HG03064 (cell line): ENCODE data around the gene P4HB.

ENCODE experiments used
- ATAC-seq: cut with Tn5 transposase; IDR thresholded peaks from one replicate; pipeline ENCODE4 v1.9.1; 2021; ENCODE audit warnings: low read depth; ENCODE audit not compliant: unreplicated experiment

P4HB gene

DNA sequence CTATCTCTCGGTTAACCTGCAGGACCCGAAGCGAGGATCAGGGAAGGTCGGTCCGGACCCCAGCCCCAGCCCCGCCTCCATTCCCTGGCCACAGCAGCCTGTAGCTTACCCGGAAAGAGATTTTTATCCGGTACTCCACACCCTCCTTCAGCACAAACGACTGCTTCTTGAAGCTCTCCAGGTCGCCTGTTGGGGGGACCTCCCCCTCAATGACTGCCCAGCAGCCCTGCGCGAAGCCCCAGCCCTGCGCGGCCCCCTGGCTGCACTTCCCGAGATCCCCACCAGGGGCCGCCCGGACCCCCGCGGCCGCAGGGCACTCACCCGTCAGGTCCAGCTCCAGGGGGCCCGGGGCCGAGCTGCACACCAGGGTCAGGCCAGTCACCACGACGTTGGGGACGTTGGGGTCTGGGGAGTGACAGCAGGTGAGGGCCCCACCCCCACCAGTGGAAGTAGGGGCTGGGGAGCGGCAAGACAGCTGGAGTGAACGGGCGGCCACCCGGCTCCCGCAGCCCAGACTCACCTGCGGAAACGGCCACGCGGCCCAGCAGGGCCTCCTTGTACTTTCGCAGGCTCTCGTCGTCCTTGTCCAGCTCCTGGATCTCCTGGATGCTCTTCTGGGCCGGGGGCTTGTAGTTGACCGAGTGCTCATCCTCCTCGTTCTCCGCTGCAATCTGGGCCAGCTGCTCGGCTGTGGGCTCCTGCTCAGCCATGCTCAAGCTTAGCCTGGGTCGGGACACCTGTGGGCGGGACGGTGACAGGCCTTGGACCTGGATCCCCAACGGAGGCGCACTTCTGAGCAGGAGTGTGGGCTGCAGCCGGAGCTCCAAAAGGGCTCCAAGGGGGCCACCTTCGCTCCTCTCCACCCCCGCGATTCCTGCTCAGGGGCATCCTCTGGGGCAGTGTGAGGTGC is 9.1 kb upstream of the P4HB start:
- ATAC-seq = no peak

DNA sequence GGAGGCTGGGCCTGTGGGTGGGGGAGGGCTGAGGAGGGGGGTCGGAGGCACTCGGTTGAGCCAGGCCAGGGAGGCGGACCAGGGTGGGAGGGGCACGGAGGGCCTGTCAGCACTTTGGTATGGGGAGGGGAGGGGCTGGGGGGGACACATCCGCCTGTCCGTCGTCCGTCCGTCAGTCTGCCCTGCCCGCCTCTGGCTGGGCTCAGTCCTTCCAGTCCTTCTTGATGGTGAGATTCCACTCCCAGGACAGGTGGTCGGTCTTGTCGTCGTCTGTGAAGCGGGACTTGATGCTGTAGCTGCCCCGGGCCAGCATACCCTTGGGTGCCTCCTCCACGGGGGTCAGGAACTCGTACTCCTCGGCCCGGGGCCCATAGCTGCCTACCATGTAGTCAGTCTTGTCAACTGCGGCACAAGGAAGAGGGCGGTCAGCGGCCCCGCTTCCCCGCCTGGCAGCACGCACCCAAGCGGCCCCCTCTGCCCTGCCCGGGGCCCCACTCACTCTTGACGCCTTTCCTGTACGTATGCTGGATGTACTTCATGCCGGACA is 8.4 kb upstream of the P4HB start:
- no peak for ATAC-seq

- ATAC-seq = no peak
These were observed 7.8 kb upstream of the P4HB start for GRCh38 chr17:81867991-81868673.

GRCh38 chr17:81867170-81867990 is 7.0 kb upstream of the P4HB start:
- no peak for ATAC-seq

DNA sequence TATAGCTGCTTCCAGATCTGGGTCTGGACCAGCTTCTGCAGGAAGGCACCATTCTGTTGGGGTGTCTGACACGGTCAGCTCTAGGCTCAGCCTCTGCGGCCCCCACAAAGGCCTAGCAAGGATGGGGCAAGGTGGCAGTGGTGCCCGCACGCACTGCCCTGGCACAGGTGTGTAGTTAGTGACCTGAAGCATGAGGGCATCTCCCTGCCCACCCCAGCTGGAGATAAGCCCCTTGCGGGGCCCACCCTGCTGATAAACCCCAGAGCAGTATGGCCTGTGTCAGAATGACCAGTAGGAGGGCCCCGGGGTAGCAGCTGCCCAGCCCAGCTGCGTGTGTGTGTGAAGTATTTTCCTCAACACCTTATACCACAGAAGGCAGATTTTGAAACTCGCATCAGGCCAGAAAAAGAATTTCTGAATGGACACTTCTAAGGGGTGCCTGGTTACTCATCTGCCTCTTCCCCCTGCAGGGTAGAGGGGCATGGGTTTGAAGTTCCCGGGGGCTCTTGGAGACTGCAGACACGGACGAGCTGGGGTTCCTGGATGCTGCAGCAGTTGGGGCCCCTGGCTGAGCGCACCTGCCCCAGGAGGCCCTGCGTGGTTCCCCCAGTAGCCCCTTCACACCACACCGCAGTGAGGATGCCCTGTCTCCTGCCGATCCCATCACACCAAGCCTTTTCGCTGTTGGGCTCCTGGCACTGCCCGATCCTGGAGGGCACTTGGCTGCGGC is 6.3 kb upstream of the P4HB start:
- no peak for ATAC-seq

GRCh38 chr17:81865733-81866439 is 5.6 kb upstream of the P4HB start:
- no peak for ATAC-seq

GRCh38 chr17:81865358-81865732 is 5.0 kb upstream of the P4HB start:
- no peak for ATAC-seq

DNA sequence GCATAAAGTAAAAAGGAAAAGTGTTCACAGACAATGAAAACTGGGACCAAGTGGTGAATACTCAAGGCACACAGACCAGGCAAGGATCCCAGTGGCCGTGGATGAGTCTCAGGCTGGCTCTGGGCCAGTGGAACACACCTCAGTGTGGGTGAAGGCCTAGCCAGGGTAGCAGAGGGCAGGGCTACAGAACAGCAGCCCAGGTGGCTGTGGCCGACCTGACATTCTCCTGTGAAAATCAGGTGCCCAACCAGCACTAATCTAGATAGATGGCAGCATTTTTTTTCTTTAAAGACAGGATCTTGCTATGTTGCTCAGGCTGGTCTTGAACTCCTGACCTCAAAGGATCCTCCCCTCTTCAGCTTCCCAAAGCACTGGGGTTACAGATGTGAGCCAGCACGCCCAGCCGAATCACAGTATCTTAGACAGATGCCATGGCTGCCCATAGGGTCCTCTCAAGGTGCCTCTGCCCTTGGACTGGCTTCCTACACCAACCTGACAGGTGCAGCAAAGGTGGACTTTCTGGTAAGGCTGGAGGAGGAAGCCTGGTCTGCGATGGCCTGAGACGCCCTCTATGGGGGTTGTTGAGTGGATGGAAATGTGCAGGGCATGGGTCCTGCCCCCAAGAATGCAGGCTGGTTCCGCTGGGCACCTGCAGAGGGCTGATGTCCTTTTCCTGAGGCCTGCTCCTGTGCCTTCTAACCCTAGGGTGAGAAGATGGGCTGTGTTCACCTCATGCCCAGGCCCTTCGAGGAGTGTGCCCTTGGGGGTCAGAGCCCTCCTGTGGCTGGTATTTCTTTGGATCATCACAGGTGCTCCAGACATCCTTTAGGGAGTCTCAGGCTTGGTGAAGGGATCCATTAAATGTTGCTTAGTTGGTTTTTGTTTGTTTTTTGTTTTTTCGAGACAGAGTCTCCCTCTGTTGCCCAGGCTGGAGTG is 3.8 kb upstream of the P4HB start:
- ATAC-seq = no peak

GRCh38 chr17:81863123-81863675 is 2.9 kb upstream of the P4HB start:
- ATAC-seq = no peak

DNA sequence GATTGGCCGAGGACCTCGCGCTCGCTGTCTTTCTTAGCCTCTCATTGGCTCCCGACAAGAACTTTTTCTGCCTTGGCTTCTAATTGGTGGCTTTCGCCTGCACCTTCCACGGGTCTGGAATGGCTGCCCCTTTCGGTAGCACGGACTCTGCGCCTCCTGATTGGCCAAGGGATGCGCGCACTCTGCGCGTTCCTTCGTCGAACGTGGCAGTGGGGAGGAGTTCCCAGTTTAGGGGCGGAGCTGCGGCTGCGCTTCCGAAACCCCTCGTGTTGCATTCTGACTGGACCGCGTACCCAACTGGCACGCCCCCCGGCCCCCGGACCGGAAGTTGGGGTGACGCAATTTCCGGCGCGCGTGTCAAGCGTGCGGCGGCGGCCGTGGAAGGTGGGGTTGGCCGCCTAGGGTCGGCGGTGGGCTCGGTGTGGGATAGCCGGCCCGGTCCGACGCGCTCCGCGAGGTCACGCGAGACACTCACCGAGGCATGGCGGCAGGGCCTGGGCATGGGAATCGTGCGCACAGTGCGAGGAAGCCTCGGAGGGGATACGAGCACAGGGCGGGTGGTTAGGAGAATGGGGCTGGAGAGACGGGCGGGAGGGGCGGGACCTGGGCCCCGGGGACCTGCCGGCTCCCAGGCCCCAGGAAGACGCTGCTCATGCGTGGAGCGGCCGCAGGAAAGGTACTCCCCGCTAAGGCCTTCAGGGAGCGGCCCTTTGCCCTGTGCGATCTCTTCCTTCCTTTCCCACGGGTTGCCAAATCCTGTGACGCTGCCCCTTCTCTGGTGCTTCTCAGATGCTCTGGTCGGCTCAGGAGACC is 627 bp upstream of the P4HB start:
- ATAC-seq = peak; percentile 67

DNA sequence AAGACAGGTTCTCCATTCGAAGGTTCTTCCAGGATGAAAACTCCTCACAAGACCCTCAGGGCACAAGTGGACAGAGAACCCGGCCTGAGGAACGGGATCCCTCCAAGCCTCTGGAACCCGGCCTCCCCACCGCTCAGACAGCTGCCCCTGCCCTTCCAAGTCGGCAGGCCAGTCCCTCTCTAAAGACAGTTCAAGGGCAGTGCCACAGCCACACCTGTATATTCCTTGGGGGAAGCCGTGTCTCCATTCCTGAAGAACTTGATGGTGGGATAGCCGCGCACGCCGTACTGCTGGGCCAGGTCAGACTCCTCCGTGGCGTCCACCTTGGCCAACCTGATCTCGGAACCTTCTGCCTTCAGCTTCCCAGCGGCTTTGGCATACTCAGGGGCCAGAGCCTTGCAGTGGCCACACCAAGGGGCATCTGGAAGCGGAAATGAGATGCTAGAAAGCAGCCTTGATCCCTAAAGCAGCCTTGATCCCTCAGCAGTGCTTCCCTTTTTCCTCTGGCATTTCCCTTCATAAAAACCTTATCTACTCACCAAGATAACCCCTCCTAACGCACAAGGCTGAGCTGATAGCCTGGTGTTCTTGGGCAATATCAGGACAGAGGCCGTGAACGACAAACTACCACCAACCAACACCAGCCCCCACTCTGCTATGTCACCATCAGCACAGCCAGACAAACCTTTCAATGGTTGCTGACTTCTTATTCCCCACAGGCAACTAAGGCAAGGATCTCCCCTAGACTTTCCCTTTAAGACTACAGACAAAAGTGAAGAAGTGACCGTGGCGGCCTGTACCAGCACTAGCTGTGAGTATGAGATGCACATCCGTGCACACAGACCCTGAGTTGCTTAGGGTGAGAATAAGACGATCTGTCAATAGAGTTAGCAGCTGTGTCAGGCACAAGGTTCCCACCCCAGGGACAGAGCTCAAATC is 1.1 kb downstream of the P4HB start:
- no peak for ATAC-seq

- no peak for ATAC-seq
These were observed 2.0 kb downstream of the P4HB start for GRCh38 chr17:81858170-81858966.

DNA sequence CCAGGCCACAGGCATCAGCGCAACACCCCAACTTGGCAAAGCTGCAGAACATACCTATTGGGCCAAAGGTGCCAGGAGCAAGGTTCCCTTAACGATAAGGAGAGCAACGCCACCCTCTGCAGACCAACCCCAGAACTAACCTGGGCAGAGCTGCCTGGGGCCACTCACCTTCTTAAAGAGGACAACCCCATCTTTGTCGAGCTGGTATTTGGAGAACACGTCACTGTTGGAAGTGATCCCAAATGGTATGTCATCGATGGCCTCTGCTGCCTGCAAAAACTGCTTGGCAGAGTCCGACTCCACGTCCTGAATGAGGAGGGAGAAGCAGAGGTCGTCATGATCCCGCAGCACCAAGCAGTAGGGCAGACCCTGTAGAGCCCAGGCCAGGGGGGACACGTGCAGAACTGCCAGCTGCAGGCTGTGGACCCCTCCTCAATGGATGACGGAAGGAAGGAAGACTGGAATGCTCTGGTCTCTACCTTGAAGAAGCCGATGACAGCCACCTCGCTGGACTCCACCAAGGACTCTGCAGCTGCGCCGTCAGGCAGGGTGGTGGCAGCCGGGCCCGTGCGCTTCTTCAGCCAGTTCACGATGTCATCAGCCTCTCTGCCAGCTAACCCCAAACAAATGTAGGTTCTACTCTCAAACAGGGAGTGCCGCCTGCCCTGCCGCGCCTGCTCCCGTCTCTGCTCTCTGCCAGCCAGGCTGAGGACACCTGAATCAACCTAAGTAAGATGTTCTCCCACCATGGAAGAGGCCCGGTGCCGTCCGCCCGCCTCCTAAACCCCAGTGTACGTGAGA is 5.2 kb downstream of the P4HB start:
- ATAC-seq = no peak

DNA sequence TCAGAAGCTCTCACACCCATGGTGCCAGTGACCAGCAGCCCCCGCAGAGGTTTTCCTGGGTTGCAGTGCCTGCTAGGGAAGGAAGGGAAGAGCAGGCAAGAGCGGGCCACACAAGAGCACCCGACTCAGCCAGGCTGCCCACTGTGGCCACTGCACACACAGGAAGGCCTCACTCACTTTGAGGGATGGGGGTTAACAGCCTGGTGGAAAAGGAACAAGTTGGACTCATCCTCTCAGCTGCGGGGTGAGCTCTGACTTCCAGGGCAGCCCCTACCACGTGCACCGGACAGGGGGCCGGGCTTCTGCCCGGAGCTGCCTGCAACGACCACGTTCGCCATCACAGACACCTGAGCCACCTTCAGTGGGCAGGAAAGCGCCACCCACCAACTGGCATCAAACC is 8.1 kb downstream of the P4HB start:
- ATAC-seq = no peak

DNA sequence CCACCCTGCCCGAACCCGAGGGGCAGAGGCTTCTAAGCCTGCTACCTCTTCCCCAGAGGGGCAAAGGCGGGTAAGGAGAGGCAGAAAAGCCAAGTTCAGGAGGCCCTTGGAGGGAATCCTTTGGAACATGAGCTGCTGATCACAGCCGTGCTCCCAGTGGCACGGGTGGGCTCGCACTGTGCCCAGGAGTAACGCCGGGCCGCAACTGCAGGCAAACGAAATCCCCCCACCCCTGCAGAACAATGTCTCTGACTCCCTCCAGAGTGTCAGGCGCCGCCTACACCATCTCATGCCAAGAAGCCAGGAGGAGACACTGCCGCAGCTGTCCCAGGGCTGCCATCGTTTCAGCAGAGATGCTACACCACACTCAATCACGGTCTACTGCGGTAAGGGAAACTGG is 8.9 kb downstream of the P4HB start:
- no peak for ATAC-seq
